Body of pancreas (tissue), 4 donors: ENCODE data around the gene OR5H2. TPM values are rescaled to one million over a fixed set of nuclear protein-coding genes. Genes with fewer than 3 reads are reported as not detected.
"Not testable (repeated sequence)": the region's sequence is repeated elsewhere in the genome, so short reads cannot be mapped to it uniquely, and the experiment has no call there.

Source experiments
- ATAC-seq: fragments of 150-250 bp; one replicate; pipeline ENCODE4 v1.9.1; 2016
- DNase-seq, 4 donors: peaks; one replicate each; pipeline ENCODE4 v3.0.0-alpha.2; 2019
- H3K27ac ChIP-seq, 4 donors: fragments of 200-600 bp; sonication (generic); 1 replicate in 3 of 4; 2 replicates in 1 of 4; pipeline versions ENCODE4 v1.5.1 to v1.6.1; 2016 to 2019; ENCODE audit warnings: mild to moderate bottlenecking in 1 of 4, mixed read lengths in 1 of 4, moderate library complexity in 1 of 4
- H3K27me3 ChIP-seq, 2 donors: fragments of 200-600 bp; sonication (generic); one replicate each; pipeline ENCODE4 v1.6.0; 2016; ENCODE audit warnings: mild to moderate bottlenecking in 1 of 2
- H3K36me3 ChIP-seq, 2 donors: fragments of 200-600 bp; sonication (generic); replicated peaks in 1 of 2; 2 replicates each; pipeline ENCODE4 v1.5.1; 2016; ENCODE audit warnings: low read depth in 2 of 2; ENCODE audit not compliant: insufficient read depth in 1 of 2
- H3K4me1 ChIP-seq: fragments of 200-600 bp; sonication (generic); one replicate; pipeline ENCODE4 v1.6.0; 2016
- H3K4me3 ChIP-seq, 2 donors: fragments of 200-600 bp; sonication (generic); 1 replicate in 1 of 2; 2 replicates in 1 of 2; pipeline ENCODE4 v1.5.1; 2016 to 2019
- H3K9me3 ChIP-seq, 3 donors: fragments of 200-600 bp; sonication (generic); 1 replicate in 2 of 3; 2 replicates in 1 of 3; pipeline ENCODE4 v1.5.1; 2016
- POLR2A ChIP-seq, 3 donors: fragments of 450-650 bp; IDR thresholded peaks; one replicate each; pipeline ENCODE4 v1.6.1; 2016; ENCODE audit warnings: antibody characterized with exemption in 3 of 3, mild to moderate bottlenecking in 2 of 3
- WGBS, 2 donors: methylation state at CpG; one replicate each; pipeline ENCODE4 v1.1.5; 2017; 5-methylcytosine and 5-hydroxymethylcytosine counted together
- intact Hi-C: fragments of 100-400 bp; cut with DNase I; formaldehyde crosslinking; loops from one replicate; pipeline ENCODE4 v1.15.1; 2023
- total RNA-seq, 2 donors: library from RNA; depleted of rRNA; stranded (reverse); fragments of >200 nt; gene quantifications; one replicate each; pipeline ENCODE4 v1.1.0, GENCODE V29; 2016
- TF ChIP-seq, protein P1 (sequence below), 7 experiments: fragments of 450-650 bp in 4 of 7; fragments of 200-600 bp in 3 of 7; sonication (generic) in 3 of 7; IDR thresholded peaks; one replicate each; pipeline ENCODE4 v1.5.1; 2016 to 2019; ENCODE audit warnings: antibody characterized with exemption in 7 of 7

OR5H2 gene
- total RNA-seq, 2 donors from 2014 or later = not detected

DNA sequence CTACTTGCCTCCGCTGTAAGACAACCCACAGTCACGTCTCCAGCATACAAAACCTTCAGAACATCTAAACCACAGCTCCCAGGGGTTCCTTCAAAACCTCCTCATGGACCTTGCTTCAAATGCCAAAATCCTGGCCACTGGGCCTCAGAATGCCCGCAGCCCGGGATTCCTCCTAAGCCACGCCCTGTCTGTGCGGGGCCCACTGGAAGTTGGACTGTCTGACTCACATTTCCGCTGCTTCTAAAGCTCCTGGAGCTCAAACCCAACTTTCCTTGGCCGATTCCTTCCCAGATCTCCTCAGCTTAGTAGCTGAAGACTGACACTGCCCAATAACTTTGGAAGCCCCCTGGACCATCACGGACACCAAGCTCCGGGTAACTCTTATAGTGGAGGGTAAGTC is 36.2 kb upstream of the OR5H2 start:
- DNase-seq = no peak

DNA sequence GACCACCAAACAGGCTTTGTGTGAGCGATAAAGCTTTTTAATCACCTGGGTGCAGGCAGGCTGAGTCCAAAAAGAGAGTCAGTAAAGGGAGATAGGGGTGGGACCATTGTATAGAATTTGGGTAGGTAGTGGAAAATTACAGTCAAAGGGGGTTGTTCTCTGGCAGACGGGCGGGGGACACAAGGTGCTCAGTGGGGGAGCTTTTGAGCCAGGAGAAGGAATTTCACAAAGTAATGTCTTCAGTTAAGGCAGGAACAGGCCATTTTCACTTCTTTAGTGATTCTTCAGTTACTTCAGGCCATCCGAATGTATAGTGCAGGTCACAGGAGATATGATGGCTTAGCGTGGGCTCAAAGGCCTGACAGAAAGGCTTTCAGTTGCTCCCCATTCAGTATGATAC is 26.3 kb upstream of the OR5H2 start:
- DNase-seq, intact Hi-C loops, H3K27me3 ChIP-seq, H3K9me3 ChIP-seq, H3K27ac ChIP-seq, H3K36me3 ChIP-seq, H3K4me3 ChIP-seq, ATAC-seq, H3K4me1 ChIP-seq: not testable (repeated sequence)
- 42 to 69% methylated on average over 5 of the region's 5 CpGs for WGBS, 2 donors

More for the DNA sequence above, 36.2 kb upstream of the OR5H2 start:
- no peaks in the 10 kb centered on the region for H3K27me3 ChIP-seq
- H3K9me3 ChIP-seq = no peaks in the 10 kb centered on the region
- TF ChIP-seq, protein P1, sequence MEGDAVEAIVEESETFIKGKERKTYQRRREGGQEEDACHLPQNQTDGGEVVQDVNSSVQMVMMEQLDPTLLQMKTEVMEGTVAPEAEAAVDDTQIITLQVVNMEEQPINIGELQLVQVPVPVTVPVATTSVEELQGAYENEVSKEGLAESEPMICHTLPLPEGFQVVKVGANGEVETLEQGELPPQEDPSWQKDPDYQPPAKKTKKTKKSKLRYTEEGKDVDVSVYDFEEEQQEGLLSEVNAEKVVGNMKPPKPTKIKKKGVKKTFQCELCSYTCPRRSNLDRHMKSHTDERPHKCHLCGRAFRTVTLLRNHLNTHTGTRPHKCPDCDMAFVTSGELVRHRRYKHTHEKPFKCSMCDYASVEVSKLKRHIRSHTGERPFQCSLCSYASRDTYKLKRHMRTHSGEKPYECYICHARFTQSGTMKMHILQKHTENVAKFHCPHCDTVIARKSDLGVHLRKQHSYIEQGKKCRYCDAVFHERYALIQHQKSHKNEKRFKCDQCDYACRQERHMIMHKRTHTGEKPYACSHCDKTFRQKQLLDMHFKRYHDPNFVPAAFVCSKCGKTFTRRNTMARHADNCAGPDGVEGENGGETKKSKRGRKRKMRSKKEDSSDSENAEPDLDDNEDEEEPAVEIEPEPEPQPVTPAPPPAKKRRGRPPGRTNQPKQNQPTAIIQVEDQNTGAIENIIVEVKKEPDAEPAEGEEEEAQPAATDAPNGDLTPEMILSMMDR (IDR thresholded peaks at IDR 0.05) = no peak
- no peak for TF ChIP-seq POLR2A (IDR thresholded peaks at IDR 0.05)
- intact Hi-C loops = no loop called here
- no peak overlapping the region for H3K27ac ChIP-seq
- no peaks in the 10 kb centered on the region for H3K36me3 ChIP-seq
- H3K4me3 ChIP-seq = no peak overlapping the region
- 76 to 78% methylated on average over 10 of the region's 10 CpGs for WGBS, 2 donors
- no peak for ATAC-seq
- no peaks in the 10 kb centered on the region for H3K4me1 ChIP-seq

DNA sequence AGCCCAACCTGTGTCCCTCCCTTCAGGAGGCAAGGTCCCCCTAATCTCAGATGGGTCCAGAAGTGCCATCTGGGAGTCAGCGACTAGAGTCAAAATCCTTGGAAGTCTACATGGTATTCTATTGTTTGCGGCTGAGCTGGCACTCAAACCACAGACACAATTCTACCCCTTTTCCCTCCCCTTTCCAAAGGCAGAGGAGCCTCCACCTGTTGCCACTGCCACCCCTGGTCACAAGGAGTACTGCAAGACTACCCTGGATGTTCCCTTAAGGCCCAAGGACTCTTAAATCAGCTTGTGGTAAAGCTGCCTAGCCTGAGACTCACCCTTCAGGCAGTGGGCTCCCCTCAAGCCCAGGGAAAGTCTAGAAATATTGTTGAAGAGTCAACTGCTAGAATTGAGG is 22.6 kb upstream of the OR5H2 start:
- no peaks in the 10 kb centered on the region for H3K9me3 ChIP-seq
- no peak for DNase-seq
- no peaks in the 10 kb centered on the region for H3K27me3 ChIP-seq
- no peak for ATAC-seq
- 45 to 77% methylated on average over 2 of the region's 2 CpGs for WGBS, 2 donors
- intact Hi-C loops = no loop called here
- TF ChIP-seq, protein P1 (IDR thresholded peaks at IDR 0.05) = no peak
- TF ChIP-seq POLR2A (IDR thresholded peaks at IDR 0.05) = no peak
- H3K4me3 ChIP-seq = no peak overlapping the region
- H3K36me3 ChIP-seq = no peaks in the 10 kb centered on the region
- no peak overlapping the region for H3K27ac ChIP-seq
- no peaks in the 10 kb centered on the region for H3K4me1 ChIP-seq

DNA sequence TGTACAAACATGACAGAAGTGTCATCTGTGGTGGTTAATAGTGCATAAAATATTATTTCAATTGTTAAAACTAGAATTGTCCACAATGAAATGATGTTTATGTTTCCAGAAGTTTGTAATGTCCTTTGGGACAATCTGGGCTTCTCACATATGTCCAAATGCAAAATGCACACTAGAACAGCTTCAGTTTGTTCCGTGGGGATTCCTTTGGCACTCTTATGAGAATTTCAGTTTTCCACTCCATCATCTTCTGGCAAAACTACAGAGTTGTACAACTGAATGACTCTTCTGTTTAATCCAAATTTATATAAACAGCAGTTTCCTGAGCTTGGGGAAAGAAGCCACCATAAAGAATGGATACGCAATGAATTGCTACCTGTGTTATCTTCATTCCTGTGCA is 20.3 kb upstream of the OR5H2 start:
- H3K27ac ChIP-seq = no peak overlapping the region
- no peak for ATAC-seq
- no peak for TF ChIP-seq POLR2A (IDR thresholded peaks at IDR 0.05)
- TF ChIP-seq, protein P1 (IDR thresholded peaks at IDR 0.05) = no peak
- 52 to 64% methylated on average over 2 of the region's 2 CpGs for WGBS, 2 donors
- intact Hi-C loops = no loop called here
- no peak for DNase-seq
- no peaks in the 10 kb centered on the region for H3K36me3 ChIP-seq
- H3K4me1 ChIP-seq = no peaks in the 10 kb centered on the region
- no peaks in the 10 kb centered on the region for H3K27me3 ChIP-seq
- no peaks in the 10 kb centered on the region for H3K9me3 ChIP-seq
- H3K4me3 ChIP-seq = no peak overlapping the region

DNA sequence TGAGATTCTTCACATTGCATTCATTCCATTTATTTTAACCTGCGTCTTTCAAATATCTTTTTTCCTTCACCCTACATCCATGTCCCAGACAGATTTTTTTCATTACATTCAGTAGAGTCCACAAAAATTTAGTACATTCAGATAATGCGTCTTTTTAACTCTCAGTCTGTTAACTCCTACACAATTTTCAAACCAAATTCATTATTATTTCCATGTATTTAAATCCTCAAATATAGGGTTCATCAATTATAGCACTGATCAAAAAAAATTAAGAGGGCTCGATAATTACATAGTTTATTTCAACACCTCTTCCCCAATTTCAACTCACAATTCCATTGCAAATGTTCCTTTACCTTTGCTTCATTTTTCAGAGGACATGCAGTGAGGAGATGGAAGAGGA is 18.4 kb upstream of the OR5H2 start, which contains the start of gene OR5H6:
Gene OR5H6 (plus strand): TSS at position 301 of the 400 bp plus-strand sequence. CDS start 89 bp downstream, at position 390.
- no peak for TF ChIP-seq POLR2A (IDR thresholded peaks at IDR 0.05)
- TF ChIP-seq, protein P1 (IDR thresholded peaks at IDR 0.05) = no peak
- Histone ChIP-seq H3K4me1 (no peaks in the 10 kb centered on the region), H3K36me3 (no peaks in the 10 kb centered on the region), H3K27ac (no peak within 1 kb of the TSS), H3K4me3 (no peak within 1 kb of the TSS), H3K27me3 (no peaks in the 10 kb centered on the region), H3K9me3 (no peaks in the 10 kb centered on the region)
- WGBS, 2 donors = 48 to 53% methylated on average over 3 of the region's 3 CpGs
- intact Hi-C loops = no loop called here
- no peak for ATAC-seq
- no peak for DNase-seq
